ENCODE results near the gene MICU1.

MICU1 gene

DNA sequence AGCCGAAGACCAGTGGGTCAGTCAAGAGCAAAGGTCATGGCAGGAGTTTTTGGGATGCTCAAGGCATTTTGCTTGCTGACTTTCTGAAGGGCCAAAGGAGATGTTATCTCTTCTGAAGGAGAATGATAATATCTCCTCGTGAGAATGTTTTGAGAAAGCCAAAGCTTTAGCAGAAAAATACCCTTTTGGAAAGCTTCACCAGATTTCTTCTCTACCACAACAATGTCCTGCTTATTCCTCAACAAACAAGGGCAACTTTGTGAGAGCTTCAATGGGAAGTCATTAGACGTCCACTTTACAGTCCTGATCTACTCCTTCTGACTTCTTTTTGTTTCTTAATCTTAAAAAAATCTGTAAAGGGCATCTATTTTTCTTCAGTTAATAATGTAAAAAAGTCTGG lies 138.4 kb downstream of the MICU1 start:
- no peak overlapping the region for H3K4me3 ChIP-seq (ENCODE audit: low read depth, low read length)
- TF ChIP-seq, protein P1, sequence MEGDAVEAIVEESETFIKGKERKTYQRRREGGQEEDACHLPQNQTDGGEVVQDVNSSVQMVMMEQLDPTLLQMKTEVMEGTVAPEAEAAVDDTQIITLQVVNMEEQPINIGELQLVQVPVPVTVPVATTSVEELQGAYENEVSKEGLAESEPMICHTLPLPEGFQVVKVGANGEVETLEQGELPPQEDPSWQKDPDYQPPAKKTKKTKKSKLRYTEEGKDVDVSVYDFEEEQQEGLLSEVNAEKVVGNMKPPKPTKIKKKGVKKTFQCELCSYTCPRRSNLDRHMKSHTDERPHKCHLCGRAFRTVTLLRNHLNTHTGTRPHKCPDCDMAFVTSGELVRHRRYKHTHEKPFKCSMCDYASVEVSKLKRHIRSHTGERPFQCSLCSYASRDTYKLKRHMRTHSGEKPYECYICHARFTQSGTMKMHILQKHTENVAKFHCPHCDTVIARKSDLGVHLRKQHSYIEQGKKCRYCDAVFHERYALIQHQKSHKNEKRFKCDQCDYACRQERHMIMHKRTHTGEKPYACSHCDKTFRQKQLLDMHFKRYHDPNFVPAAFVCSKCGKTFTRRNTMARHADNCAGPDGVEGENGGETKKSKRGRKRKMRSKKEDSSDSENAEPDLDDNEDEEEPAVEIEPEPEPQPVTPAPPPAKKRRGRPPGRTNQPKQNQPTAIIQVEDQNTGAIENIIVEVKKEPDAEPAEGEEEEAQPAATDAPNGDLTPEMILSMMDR (IDR thresholded peaks at IDR 0.05; ENCODE audit: low read depth, low read length): no peak

DNA sequence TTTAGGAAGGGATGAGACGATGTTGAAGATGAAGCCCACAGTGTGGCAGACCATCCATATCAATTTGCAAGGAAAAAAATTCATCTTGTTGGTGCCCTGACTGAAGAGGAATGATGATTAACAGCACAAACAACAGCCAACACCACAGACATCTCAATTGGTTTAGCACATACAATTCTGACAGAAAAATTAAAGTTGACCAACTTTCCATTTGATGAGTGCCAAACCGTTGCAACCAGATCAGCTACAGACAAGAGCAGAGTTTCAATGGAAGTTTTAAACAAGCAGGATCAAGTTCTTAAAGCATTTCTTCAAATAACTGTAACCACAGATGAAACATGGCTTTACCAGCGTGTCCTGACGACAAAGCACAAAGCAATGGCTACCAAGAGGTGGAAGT lies 138.8 kb downstream of the MICU1 start:
- H3K4me3 ChIP-seq (ENCODE audit: low read depth, low read length): no peak overlapping the region
- TF ChIP-seq, protein P1 (IDR thresholded peaks at IDR 0.05; ENCODE audit: low read depth, low read length): no peak

- TF ChIP-seq, protein P1 (IDR thresholded peaks at IDR 0.05; ENCODE audit: low read depth, low read length): no peak
- no peak overlapping the region for H3K4me3 ChIP-seq (ENCODE audit: low read depth, low read length)
Measured at GRCh38 chr10:72485701-72486100, 140.2 kb downstream of the MICU1 start.

DNA sequence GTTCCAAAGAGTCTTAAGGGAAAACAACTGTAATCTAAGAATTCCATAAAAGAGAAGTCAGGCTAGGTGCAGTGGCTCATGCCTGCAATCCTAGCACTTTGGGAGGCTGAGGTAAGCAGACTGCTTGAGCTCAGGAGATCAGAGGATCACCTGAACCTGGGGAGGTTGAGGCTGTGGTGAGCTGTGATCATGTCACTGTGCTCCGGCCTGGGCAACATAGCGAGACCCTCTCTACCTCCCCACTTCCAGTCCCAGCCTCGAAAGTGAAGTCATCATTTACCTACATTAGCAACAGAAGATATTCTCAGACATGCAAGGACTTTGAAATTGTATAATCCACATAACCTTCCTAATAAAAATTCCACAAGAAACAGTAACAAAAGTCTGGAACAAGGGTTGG lies 141.4 kb downstream of the MICU1 start:
- no peak overlapping the region for H3K4me3 ChIP-seq (ENCODE audit: low read depth, low read length)
- TF ChIP-seq, protein P1 (IDR thresholded peaks at IDR 0.05; ENCODE audit: low read depth, low read length): no peak

GRCh38 chr10:72483471-72483870 lies 142.4 kb downstream of the MICU1 start:
- no peak overlapping the region for H3K4me3 ChIP-seq (ENCODE audit: low read depth, low read length)

DNA sequence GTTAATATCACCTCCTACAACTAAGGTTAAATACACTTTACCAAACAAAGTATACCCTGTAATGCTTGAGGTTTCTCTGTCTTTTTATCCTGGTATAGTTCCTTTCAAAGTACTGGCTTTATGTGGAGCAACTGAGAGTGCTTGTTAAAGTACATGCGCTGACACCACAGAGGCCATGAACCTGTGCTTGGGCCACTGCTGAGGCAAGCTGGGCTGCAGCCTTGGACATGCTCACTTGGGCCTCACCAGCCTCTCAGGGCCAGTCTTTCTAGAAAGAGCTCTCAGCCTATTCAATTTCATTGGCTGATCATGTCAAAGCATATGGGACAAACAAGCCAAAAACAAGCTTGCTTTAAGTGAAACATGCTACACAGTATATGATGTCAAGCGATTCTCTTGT lies 145.0 kb downstream of the MICU1 start:
- TF ChIP-seq, protein P1 (IDR thresholded peaks at IDR 0.05; ENCODE audit: low read depth, low read length): no peak
- no peak overlapping the region for H3K4me3 ChIP-seq (ENCODE audit: low read depth, low read length)

More at GRCh38 chr10:72483471-72483870, 142.4 kb downstream of the MICU1 start:
- TF ChIP-seq, protein P1 (IDR thresholded peaks at IDR 0.05; ENCODE audit: low read depth, low read length): no peak

DNA sequence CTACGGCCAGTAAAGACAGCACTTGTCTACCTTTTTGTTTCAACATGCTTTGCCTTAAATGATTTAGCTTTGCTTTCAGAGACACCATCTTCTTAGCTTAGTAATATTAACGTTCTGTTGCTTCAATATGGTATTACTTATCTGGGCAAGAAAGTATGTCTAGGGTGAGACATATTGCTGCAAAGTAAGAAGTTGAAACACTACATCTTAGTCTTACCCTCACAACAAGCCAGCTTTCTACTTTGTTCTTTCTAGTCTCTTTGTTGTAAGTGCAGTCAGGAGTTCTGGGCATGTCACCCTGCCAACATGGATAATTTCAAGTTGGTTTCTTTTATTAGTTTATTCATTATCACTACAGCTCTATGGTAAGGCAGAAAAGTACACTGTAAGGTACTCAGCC lies 148.4 kb downstream of the MICU1 start:
- no peak overlapping the region for H3K4me3 ChIP-seq (ENCODE audit: low read depth, low read length)
- TF ChIP-seq, protein P1 (IDR thresholded peaks at IDR 0.05; ENCODE audit: low read depth, low read length): no peak
